K562 (cell line): ENCODE measurements around the gene R3HDM1. TPM values are rescaled to one million over a fixed set of nuclear protein-coding genes. Genes with fewer than 3 reads are reported as not detected.

ENCODE experiments used
- ATAC-seq: fragments of 200-7000 bp; cut with Tn5 transposase; 3 replicates; pipeline ENCODE4 v1.9.1; 2020; ENCODE audit warnings: moderate library complexity
- BruUV-seq: library from RNA; stranded (reverse); fragments of 400-500 nt; replicated peaks from 2 replicates; lab custom pipeline; 2021; lab: Mats Ljungman, UMichigan
- CTCF ChIA-PET: fragments of 300-600 bp; formaldehyde crosslinking; extraction: SDS; loops from one replicate; lab custom pipeline; 2021; ENCODE audit warnings: low intra/inter-chr PET ratio; lab: Yijun Ruan, JAX
- POLR2A ChIA-PET: fragments of 300-600, 350-650 bp; sonication (Branson Sonifier 250); formaldehyde crosslinking; extraction: SDS; loops from one replicate; lab custom pipeline; 2021; ENCODE audit warnings: antibody characterized with exemption, inconsistent platforms; lab: Yijun Ruan, JAX
- DNase-seq, 4 experiments: peaks; one replicate each; pipeline versions ENCODE4 v3.0.0 to v3.0.0-alpha.2; 2011 to 2018; ENCODE audit warnings: low spot score in 3 of 4, mixed read lengths in 3 of 4; ENCODE audit errors: extremely low read depth in 1 of 4
- FAIRE-seq: peaks from 2 replicates; lab custom pipeline; 2011; peaks lifted over from hg19 to GRCh38; lab: Jason Lieb, UNC
- H2AFZ ChIP-seq: 2 replicates; pipeline ENCODE4 v1.6.0; 2011; ENCODE audit warnings: low read depth, low read length, control low read depth, inconsistent platforms
- H3K27ac ChIP-seq: fragments of 200-600 bp; 3 replicates; pipeline ENCODE4 v1.8.0; 2011; ENCODE audit warnings: low read depth, mild to moderate bottlenecking, control low read depth, inconsistent platforms, low read length, moderate library complexity, mixed read lengths; ENCODE audit errors: extremely low read depth
- H3K27me3 ChIP-seq, 2 experiments: fragments of 300-600 bp in 1 of 2; 2 replicates in 1 of 2; 3 replicates in 1 of 2; pipeline versions ENCODE4 v1.6.0 to v1.8.0; 2011; ENCODE audit warnings: inconsistent platforms in 2 of 2, low read length in 2 of 2, mild to moderate bottlenecking in 1 of 2, mixed read lengths in 1 of 2, moderate library complexity in 1 of 2; ENCODE audit not compliant: control insufficient read depth in 2 of 2, insufficient read depth in 2 of 2
- H3K36me3 ChIP-seq: fragments of 300-600 bp; 3 replicates; pipeline ENCODE4 v1.8.0; 2011; ENCODE audit warnings: mild to moderate bottlenecking, low read length, inconsistent platforms; ENCODE audit not compliant: control insufficient read depth, insufficient read depth
- H3K4me1 ChIP-seq, 2 experiments: fragments of 200-600 bp in 1 of 2; replicated peaks in 1 of 2; 2 replicates in 1 of 2; 3 replicates in 1 of 2; pipeline versions ENCODE4 v1.5.1 to v1.8.0; 2011; ENCODE audit warnings: inconsistent platforms in 2 of 2, low read length in 2 of 2, mild to moderate bottlenecking in 1 of 2, mixed read lengths in 1 of 2, moderate library complexity in 1 of 2; ENCODE audit not compliant: control insufficient read depth in 2 of 2, insufficient read depth in 2 of 2
- H3K4me2 ChIP-seq: 2 replicates; pipeline ENCODE4 v1.6.1; 2011; ENCODE audit warnings: low read length, control low read depth, inconsistent platforms, mixed read lengths; ENCODE audit not compliant: insufficient read depth
- H3K4me3 ChIP-seq: fragments of 200-600 bp; sonication (generic), shearing (Covaris generic); 2 replicates; pipeline ENCODE4 v1.5.1; 2016; ENCODE audit warnings: control low read depth, inconsistent platforms
- H3K79me2 ChIP-seq: fragments of 200-600 bp; 3 replicates; pipeline ENCODE4 v1.8.0; 2011; ENCODE audit warnings: low read length, inconsistent platforms; ENCODE audit not compliant: control insufficient read depth, insufficient read depth
- H3K9ac ChIP-seq, 2 experiments: 2 replicates each; pipeline versions ENCODE4 v1.6.0 to v1.6.1; 2011; ENCODE audit warnings: low read depth in 2 of 2, low read length in 2 of 2, control low read depth in 1 of 2, inconsistent platforms in 1 of 2, mild to moderate bottlenecking in 1 of 2, mixed read lengths in 1 of 2; ENCODE audit not compliant: insufficient read depth in 1 of 2
- H3K9me1 ChIP-seq: one replicate; pipeline ENCODE4 v1.6.0; 2011; ENCODE audit warnings: inconsistent platforms, mild to moderate bottlenecking, low read length, moderate library complexity; ENCODE audit not compliant: control insufficient read depth, insufficient read depth
- H3K9me3 ChIP-seq: replicated peaks from 2 replicates; pipeline ENCODE4 v1.5.1; 2011; ENCODE audit warnings: low read depth, low read length, inconsistent platforms; ENCODE audit not compliant: control insufficient read depth, insufficient read depth
- H4K20me1 ChIP-seq: replicated peaks from 2 replicates; pipeline ENCODE4 v1.6.1; 2011; ENCODE audit warnings: low read length, inconsistent platforms, mixed read lengths; ENCODE audit not compliant: control insufficient read depth, insufficient read depth
- BMI1 ChIP-seq: fragments of 150-350 bp; IDR thresholded peaks from 2 replicates; pipeline ENCODE4 v1.6.1; 2014; ENCODE audit warnings: low read length
- C11orf30 ChIP-seq: fragments of 450-650 bp; IDR thresholded peaks from 2 replicates; pipeline ENCODE4 v1.6.1; 2016; ENCODE audit warnings: low read depth, mild to moderate bottlenecking
- DACH1 ChIP-seq: fragments of 450-650 bp; IDR thresholded peaks from 2 replicates; pipeline ENCODE4 v1.6.1; 2018; ENCODE audit not compliant: partially characterized antibody
- DNMT1 ChIP-seq: fragments of 450-650 bp; IDR thresholded peaks from 2 replicates; pipeline ENCODE4 v1.6.1; 2016; ENCODE audit warnings: antibody characterized with exemption, mild to moderate bottlenecking
- FOXK1 ChIP-seq: sonication (generic); formaldehyde crosslinking; IDR thresholded peaks from 2 replicates; pipeline ENCODE4 v1.8.0; 2022; ENCODE audit warnings: missing genetic modification reagents, mild to moderate bottlenecking, borderline replicate concordance
- GABPB2 ChIP-seq: fragments of 250-450 bp; sonication (Bioruptor Pico); conservative IDR thresholded peaks from 2 replicates; pipeline ENCODE4 v1.5.1; 2021; ENCODE audit warnings: mild to moderate bottlenecking
- HDGF ChIP-seq: fragments of 450-650 bp; IDR thresholded peaks from 2 replicates; pipeline ENCODE4 v1.6.1; 2016
- KLF1 ChIP-seq: fragments of 450-650 bp; IDR thresholded peaks from 2 replicates; pipeline ENCODE4 v1.6.1; 2016; ENCODE audit warnings: missing genetic modification characterization, missing compliant biosample characterization
- MAZ ChIP-seq, 2 experiments: fragments of 450-650 bp in 1 of 2; sonication (generic) in 1 of 2; formaldehyde crosslinking; IDR thresholded peaks in 1 of 2; conservative IDR thresholded peaks in 1 of 2; 2 replicates each; pipeline versions ENCODE4 v1.4.0 to v1.5.0; 2020; ENCODE audit warnings: mild to moderate bottlenecking in 1 of 2, missing genetic modification reagents in 1 of 2
- MTA2 ChIP-seq: fragments of 450-650 bp; IDR thresholded peaks from 2 replicates; pipeline ENCODE4 v1.6.1; 2016; ENCODE audit warnings: low read depth
- MTF1 ChIP-seq: fragments of 250-450 bp; sonication (Bioruptor Pico); IDR thresholded peaks from 2 replicates; pipeline ENCODE4 v1.9.0; 2021; ENCODE audit warnings: moderate library complexity, mild to moderate bottlenecking, inconsistent platforms, borderline replicate concordance
- PPARD ChIP-seq: fragments of 250-450 bp; sonication (Bioruptor Pico); IDR thresholded peaks from 2 replicates; pipeline ENCODE4 v1.8.0; 2022; ENCODE audit warnings: inconsistent platforms, mild to moderate bottlenecking, moderate library complexity
- TAF9B ChIP-seq: fragments of 450-650 bp; IDR thresholded peaks from 2 replicates; pipeline ENCODE4 v1.6.1; 2018; ENCODE audit warnings: mild to moderate bottlenecking; ENCODE audit not compliant: partially characterized antibody
- TRIM24 ChIP-seq, 2 experiments: fragments of 450-650 bp; IDR thresholded peaks; 2 replicates each; pipeline ENCODE4 v1.6.1; 2016
- ZNF134 ChIP-seq: fragments of 250-450 bp; sonication (Bioruptor Pico); conservative IDR thresholded peaks from 2 replicates; pipeline ENCODE4 v1.4.0; 2020
- ZNF75A ChIP-seq: fragments of 450-650 bp; formaldehyde crosslinking; IDR thresholded peaks from 2 replicates; pipeline ENCODE4 v1.4.0; 2020; ENCODE audit warnings: mild to moderate bottlenecking
- ZNF764 ChIP-seq: fragments of 250-450 bp; sonication (Bioruptor Pico); IDR thresholded peaks from 2 replicates; pipeline ENCODE4 v1.4.0; 2020; ENCODE audit warnings: low read depth, mild to moderate bottlenecking, moderate library complexity
- WGBS: fragments of 100-300 bp; shearing (Covaris generic); methylation state at CpG from one replicate; pipeline ENCODE4 v1.1.6; 2016; ENCODE audit warnings: low coverage, mixed read lengths; ENCODE audit not compliant: insufficient coverage; ENCODE audit errors: missing lambda C conversion rate; 5-methylcytosine and 5-hydroxymethylcytosine counted together
- in situ Hi-C: fragments of 300-500 bp; cut with MboI; formaldehyde crosslinking; loops from 4 replicates; pipeline ENCODE4 v1.15.0; 2018; ENCODE audit warnings: inconsistent platforms, mixed read lengths
- intact Hi-C: fragments of 100-400 bp; cut with micrococcal nuclease; formaldehyde crosslinking; loops from 2 replicates; pipeline ENCODE4 v1.14.2; 2022
- polyA plus RNA-seq, 8 experiments: library from polyadenylated mRNA; depleted of rRNA in 4 of 8; stranded (reverse) in 5 of 8; unstranded in 3 of 8; fragments of >200 nt; fragmentation: Nextera tagmentation in 2 of 8; fragmentation: Illumina TruSeq in 1 of 8; extraction: Ambion mirVana in 2 of 8; extraction: Trizol in 1 of 8; gene quantifications; 2 replicates each; pipeline versions ENCODE4 v1.2.1 to v1.2.3, GENCODE V29; 2011 to 2014; ENCODE audit warnings: inconsistent platforms in 1 of 8, missing spikeins in 1 of 8
- total RNA-seq, 7 experiments: library from RNA; depleted of rRNA in 6 of 7; stranded (reverse); fragments of >200 nt in 6 of 7; fragmentation: Illumina TruSeq in 2 of 7; extraction: Trizol in 2 of 7; gene quantifications; 2 replicates each; pipeline versions ENCODE4 v1.2.1 to v1.2.3, GENCODE V29; 2011 to 2021; ENCODE audit warnings: low replicate concordance in 1 of 7
- TF ChIP-seq, protein P1 (sequence below): sonication (generic); IDR thresholded peaks from 2 replicates; pipeline ENCODE4 v1.6.1; 2016
- TF ChIP-seq, protein P2 (sequence below), 2 experiments: fragments of 450-650 bp; conservative IDR thresholded peaks; 2 replicates each; pipeline ENCODE4 v1.6.1; 2017; ENCODE audit warnings: mild to moderate bottlenecking in 2 of 2, moderate library complexity in 2 of 2

Gene R3HDM1
- total and polyA plus RNA-seq, 9 of the 15 experiments (the other 6 are each of a cell fraction or from before 2014, with no cell fraction given) = 12.4 to 89.4 (median 31.0) TPM

DNA sequence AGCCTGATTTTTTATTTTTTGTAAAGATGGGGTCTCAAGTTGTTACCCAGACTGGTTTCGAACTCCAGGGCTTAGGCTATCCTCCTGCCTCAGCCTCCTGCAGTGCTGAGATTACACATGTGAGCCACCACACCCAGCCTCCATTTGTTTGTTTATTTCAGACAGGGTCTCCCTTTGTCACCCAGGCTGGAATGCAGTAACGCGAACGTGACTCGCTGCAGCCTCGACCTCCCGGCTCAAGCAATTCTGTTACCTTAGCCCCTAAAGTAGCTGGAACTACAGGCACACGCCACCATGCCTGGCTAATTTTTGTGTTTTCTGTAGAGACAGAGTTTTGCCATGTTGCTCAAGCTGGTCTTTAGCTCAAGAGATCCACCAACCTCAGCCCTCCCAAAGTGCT, 237.6 kb downstream of the R3HDM1 start:
- intact Hi-C loops = no loop called here
- no peaks in the 10 kb centered on the region for H4K20me1 ChIP-seq
- CTCF ChIA-PET = no interaction called here
- H2AFZ ChIP-seq = no peak overlapping the region
- FAIRE-seq = no peak
- no peak overlapping the region for H3K4me3 ChIP-seq
- WGBS = 91% methylated on average over 8 of the region's 8 CpGs
- no peaks in the 10 kb centered on the region for H3K9me1 ChIP-seq
- no peaks in the 10 kb centered on the region; the same call in 1 of the 2 replicates for H3K9me3 ChIP-seq
- H3K4me1 ChIP-seq = no peaks in the 10 kb centered on the region
- no peak overlapping the region for H3K9ac ChIP-seq
- H3K36me3 ChIP-seq = peaks cover 81% of the 10 kb centered on the region
- no peak for DNase-seq
- no peak for TF ChIP-seq ZNF764 (CRISPR knock-in tag)
- no peak for TF ChIP-seq ZNF75A (CRISPR knock-in tag)
- TF ChIP-seq KLF1 (tag) = no peak
- no peak for TF ChIP-seq TRIM24 (IDR thresholded peaks at IDR 0.05)
- no peak for TF ChIP-seq FOXK1 (CRISPR knock-in tag)
- TF ChIP-seq, protein P1, sequence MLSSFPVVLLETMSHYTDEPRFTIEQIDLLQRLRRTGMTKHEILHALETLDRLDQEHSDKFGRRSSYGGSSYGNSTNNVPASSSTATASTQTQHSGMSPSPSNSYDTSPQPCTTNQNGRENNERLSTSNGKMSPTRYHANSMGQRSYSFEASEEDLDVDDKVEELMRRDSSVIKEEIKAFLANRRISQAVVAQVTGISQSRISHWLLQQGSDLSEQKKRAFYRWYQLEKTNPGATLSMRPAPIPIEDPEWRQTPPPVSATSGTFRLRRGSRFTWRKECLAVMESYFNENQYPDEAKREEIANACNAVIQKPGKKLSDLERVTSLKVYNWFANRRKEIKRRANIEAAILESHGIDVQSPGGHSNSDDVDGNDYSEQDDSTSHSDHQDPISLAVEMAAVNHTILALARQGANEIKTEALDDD = no peak
- TF ChIP-seq MTA2 = no peak
- TF ChIP-seq PPARD (CRISPR knock-in tag) = no peak
- no peak for TF ChIP-seq DNMT1
- no peak for TF ChIP-seq MAZ (CRISPR knock-in tag; conservative IDR thresholded peaks at IDR 0.05 in 1 of 2, IDR thresholded peaks at IDR 0.05 in 1 of 2)
- no peak for TF ChIP-seq BMI1
- TF ChIP-seq MTF1 (CRISPR knock-in tag) = no peak
- no peak for TF ChIP-seq DACH1
- no peak for TF ChIP-seq ZNF134 (CRISPR knock-in tag)
- no peak for TF ChIP-seq TAF9B
- TF ChIP-seq, protein P2, sequence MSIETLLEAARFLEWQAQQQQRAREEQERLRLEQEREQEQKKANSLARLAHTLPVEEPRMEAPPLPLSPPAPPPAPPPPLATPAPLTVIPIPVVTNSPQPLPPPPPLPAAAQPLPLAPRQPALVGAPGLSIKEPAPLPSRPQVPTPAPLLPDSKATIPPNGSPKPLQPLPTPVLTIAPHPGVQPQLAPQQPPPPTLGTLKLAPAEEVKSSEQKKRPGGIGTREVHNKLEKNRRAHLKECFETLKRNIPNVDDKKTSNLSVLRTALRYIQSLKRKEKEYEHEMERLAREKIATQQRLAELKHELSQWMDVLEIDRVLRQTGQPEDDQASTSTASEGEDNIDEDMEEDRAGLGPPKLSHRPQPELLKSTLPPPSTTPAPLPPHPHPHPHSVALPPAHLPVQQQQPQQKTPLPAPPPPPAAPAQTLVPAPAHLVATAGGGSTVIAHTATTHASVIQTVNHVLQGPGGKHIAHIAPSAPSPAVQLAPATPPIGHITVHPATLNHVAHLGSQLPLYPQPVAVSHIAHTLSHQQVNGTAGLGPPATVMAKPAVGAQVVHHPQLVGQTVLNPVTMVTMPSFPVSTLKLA (conservative IDR thresholded peaks at IDR 0.05) = no peak
- no peak for TF ChIP-seq C11orf30
- no peak for TF ChIP-seq HDGF
- TF ChIP-seq GABPB2 = no peak
- TF ChIP-seq, all 486 proteins: peak for 0
- H3K79me2 ChIP-seq = no peaks in the 10 kb centered on the region
- POLR2A ChIA-PET = interaction anchor here (0.7 kb wide), 1 partner anchor 17 kb away, joined by 4 read pairs; no protein-coding TSS in a partner anchor
- H3K4me2 ChIP-seq = no peak overlapping the region
- no peaks in the 10 kb centered on the region for H3K27me3 ChIP-seq
- no TSS peak for BruUV-seq
- no peak for ATAC-seq
- H3K27ac ChIP-seq = no peak overlapping the region
- in situ Hi-C loops = no loop called here
